Central memory CD8-positive, alpha-beta T cell (primary cell): Measurements from ENCODE around the gene PLSCR3.

Experiments used
- ATAC-seq: fragments of 150-1000 bp; cut with Tn5 transposase; replicated peaks from 2 replicates; pipeline ENCODE4 v1.10.0; 2022; ENCODE audit warnings: mild to moderate bottlenecking, moderate FRiP score, moderate number of reproducible peaks; ENCODE audit not compliant: poor library complexity, severe bottlenecking; ENCODE audit errors: extremely low read depth
- DNase-seq, 2 donors: peaks; one replicate each; pipeline ENCODE4 v3.0.0; 2021; ENCODE audit warnings: low spot score in 2 of 2
- H3K27ac Mint-ChIP-seq: one replicate; pipeline ENCODE4 v1.8.0; 2022; ENCODE audit warnings: low read depth, mild to moderate bottlenecking, moderate library complexity, mixed read lengths
- H3K27me3 Mint-ChIP-seq: one replicate; pipeline ENCODE4 v1.8.0; 2022; ENCODE audit warnings: mixed read lengths
- H3K36me3 Mint-ChIP-seq: one replicate; pipeline ENCODE4 v1.8.0; 2022; ENCODE audit warnings: mild to moderate bottlenecking, moderate library complexity, mixed read lengths; ENCODE audit not compliant: insufficient read depth
- H3K4me1 Mint-ChIP-seq: one replicate; pipeline ENCODE4 v1.8.0; 2022; ENCODE audit warnings: mixed read lengths
- H3K4me3 Mint-ChIP-seq: one replicate; pipeline ENCODE4 v1.8.0; 2022; ENCODE audit warnings: mild to moderate bottlenecking, moderate library complexity, mixed read lengths
- H3K9me3 Mint-ChIP-seq: one replicate; pipeline ENCODE4 v1.8.0; 2022; ENCODE audit warnings: mixed read lengths

PLSCR3 gene

DNA sequence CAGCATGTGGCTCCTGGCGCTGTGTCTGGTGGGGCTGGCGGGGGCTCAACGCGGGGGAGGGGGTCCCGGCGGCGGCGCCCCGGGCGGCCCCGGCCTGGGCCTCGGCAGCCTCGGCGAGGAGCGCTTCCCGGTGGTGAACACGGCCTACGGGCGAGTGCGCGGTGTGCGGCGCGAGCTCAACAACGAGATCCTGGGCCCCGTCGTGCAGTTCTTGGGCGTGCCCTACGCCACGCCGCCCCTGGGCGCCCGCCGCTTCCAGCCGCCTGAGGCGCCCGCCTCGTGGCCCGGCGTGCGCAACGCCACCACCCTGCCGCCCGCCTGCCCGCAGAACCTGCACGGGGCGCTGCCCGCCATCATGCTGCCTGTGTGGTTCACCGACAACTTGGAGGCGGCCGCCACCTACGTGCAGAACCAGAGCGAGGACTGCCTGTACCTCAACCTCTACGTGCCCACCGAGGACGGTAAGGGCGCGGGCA, 14.0 kb upstream of the PLSCR3 start:
- H3K36me3 Mint-ChIP-seq: peaks cover 7% of the 10 kb centered on the region
- H3K9me3 Mint-ChIP-seq: no peaks in the 10 kb centered on the region
- no peak overlapping the region for H3K27ac Mint-ChIP-seq
- H3K27me3 Mint-ChIP-seq: no peaks in the 10 kb centered on the region
- no peak for ATAC-seq
- DNase-seq: no peak
- peak overlapping the region; percentile 14 for H3K4me3 Mint-ChIP-seq
- peaks cover 8% of the 10 kb centered on the region for H3K4me1 Mint-ChIP-seq

GRCh38 chr17:7407485-7408251, 13.3 kb upstream of the PLSCR3 start, which contains the start of gene NLGN2:
Gene NLGN2, plus strand, starts transcription at chr17:7407845. Its CDS starts 411 bp downstream, at chr17:7408256.
- no peak for ATAC-seq
- Mint-ChIP-seq H3K4me3 (peak within 1 kb of the TSS; percentile 14), H3K9me3 (no peaks in the 10 kb centered on the region), H3K36me3 (peaks cover 5% of the 10 kb centered on the region), H3K4me1 (peaks cover 13% of the 10 kb centered on the region), H3K27me3 (no peaks in the 10 kb centered on the region), H3K27ac (no peak within 1 kb of the TSS)
- no peak for DNase-seq

DNA sequence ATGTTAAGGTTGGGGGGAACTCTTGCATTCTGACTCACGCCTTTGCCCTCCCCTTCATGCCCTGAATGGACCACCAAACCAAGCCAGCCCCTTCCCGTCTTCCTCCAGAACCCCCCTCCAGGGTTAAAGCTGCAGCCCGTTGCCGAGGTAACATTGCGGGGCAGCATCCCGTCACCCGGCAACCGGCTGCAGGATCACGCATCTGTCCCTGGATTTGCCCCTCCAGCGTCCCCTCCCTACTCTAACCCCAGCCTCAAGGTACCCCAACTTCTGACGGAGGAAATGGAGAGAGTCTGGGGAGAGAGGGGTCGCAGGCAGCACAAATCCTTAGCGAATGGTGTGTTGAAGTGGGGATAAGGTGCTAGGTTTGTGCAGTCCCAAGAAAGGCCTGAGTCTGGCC, 12.8 kb upstream of the PLSCR3 start:
- no peak overlapping the region for H3K27ac Mint-ChIP-seq
- no peak overlapping the region for H3K4me3 Mint-ChIP-seq

GRCh38 chr17:7406235-7406825, 12.0 kb upstream of the PLSCR3 start:
- no peak overlapping the region for H3K27ac Mint-ChIP-seq
- H3K36me3 Mint-ChIP-seq: peaks cover 5% of the 10 kb centered on the region
- H3K4me3 Mint-ChIP-seq: peak overlapping the region; percentile 93
- no peaks in the 10 kb centered on the region for H3K27me3 Mint-ChIP-seq
- ATAC-seq: no peak
- no peaks in the 10 kb centered on the region for H3K9me3 Mint-ChIP-seq
- H3K4me1 Mint-ChIP-seq: peaks cover 19% of the 10 kb centered on the region
- DNase-seq: no peak

More for the DNA sequence above, 12.8 kb upstream of the PLSCR3 start:
- DNase-seq (no peak), ATAC-seq (no peak)
- H3K27me3 Mint-ChIP-seq: no peaks in the 10 kb centered on the region
- peaks cover 13% of the 10 kb centered on the region for H3K4me1 Mint-ChIP-seq
- peaks cover 5% of the 10 kb centered on the region for H3K36me3 Mint-ChIP-seq
- H3K9me3 Mint-ChIP-seq: no peaks in the 10 kb centered on the region

DNA sequence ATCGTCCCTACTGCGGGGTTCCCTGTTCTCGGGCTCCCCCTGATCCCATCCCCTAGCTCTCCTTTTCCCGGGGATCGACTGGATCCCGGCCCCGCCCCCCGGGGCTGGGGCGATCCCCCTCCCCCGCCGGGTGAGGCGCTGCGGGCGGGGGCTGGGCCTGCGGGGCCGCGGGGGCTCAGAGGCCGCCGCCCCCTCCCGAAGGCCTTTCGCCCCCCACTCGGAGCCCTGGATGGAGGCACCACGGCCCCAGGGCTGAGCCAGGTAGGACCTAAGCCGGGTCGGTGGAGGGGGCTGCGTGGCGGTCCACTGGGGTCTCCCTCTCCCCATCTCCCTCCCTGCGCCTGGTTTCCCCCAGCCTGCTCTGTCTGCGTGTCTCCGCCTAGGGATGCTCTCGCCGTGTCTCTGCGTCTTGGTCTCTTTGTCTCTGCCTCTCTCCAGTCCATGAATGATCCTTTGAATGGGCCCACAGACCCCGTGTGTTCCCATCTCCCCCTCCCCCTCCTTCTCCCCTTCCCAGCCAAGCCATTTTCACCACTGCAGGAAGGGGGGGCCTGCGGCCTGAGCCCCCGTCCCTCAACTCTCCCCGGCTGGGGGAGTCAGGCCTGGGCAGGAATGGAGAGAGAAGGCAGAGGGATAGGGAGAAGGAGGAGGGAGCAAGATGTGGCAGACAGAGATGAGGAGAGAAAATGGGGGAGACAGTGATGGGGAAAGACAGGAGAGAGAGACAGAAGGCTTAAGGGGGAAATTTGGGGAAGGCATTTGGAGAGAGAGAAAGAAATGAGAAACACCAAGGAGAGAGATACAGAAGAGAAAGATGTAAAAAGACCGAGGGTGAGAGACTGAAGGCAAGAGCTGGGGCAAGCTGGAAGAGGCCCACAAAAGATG, 11.3 kb upstream of the PLSCR3 start:
- Mint-ChIP-seq H3K9me3 (no peaks in the 10 kb centered on the region), H3K4me3 (peak overlapping the region; percentile 93), H3K27ac (peak overlapping the region; percentile 78), H3K36me3 (peaks cover 5% of the 10 kb centered on the region), H3K4me1 (peaks cover 19% of the 10 kb centered on the region), H3K27me3 (no peaks in the 10 kb centered on the region)
- ATAC-seq (no peak), DNase-seq (no peak)

DNA sequence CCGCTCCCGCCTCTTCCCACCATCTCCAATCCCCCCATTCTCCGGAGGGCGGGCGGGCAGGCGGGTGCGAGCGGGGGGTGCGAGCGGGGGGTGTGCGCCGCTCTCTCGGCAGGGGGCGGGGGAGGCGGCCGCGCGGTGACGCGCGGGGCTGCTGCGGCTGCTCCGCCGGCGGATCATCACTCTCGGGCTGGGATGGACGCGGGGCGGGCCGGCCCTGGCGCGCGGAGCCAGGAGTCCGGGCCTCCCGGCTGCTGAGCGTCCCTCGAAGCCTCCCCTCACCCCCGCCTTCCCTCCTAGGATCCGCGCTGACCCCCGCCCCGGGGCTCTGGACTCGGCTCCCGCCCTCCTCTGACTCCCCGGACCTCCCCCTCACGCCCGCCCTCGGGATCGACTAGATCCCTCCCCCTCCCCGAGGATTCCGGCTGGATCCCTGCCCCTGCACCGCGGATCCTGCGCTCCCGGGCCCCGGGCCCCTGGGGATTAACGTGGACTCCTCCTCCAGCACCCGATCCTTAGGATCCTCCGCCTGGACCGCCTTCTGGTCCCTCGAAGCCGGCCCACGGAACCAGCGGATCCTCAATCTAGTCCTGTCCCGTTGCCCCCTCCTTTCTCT, 10.5 kb upstream of the PLSCR3 start:
- DNase-seq (no peak), ATAC-seq (peak; percentile 59)
- Mint-ChIP-seq H3K4me3 (peak overlapping the region; percentile 93), H3K27ac (peak overlapping the region; percentile 78), H3K27me3 (no peaks in the 10 kb centered on the region), H3K36me3 (peaks cover 5% of the 10 kb centered on the region), H3K4me1 (peaks cover 19% of the 10 kb centered on the region), H3K9me3 (no peaks in the 10 kb centered on the region)

DNA sequence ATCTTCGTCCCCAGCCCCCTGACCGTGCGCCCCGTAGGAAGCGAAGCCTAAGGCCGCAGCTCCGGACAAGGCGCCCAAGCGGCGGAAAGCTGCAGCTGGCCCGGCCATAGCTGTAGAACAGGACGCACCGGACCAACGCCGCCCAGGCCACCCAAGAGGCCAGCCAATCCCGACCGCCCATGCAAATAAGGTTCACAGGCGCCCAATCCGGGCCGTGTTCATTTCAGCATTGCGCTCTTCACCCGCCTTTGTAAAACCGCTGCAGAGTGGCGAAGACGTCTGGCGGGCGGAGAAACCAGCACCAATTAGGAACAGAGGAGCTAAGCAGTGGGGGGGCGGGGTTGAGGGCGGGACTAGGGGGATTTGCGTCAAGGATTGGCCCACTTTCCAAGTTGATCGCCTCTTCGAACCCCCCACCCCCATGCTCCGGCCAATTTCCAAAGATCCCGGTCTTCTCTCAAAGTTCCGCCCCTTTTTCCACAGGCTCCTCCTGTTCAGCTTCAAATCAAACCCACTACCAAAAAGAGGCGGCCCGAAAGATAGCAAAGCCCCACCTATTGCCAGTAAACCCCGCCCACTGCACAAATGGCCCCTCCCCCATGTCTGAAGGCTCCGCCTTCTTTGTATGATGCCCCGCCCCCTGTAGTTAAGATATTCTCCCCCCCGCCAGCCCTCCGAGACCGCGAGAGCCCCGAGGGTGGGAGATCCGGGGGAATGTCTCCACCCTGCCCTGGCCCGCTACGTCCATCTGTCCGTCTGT, 9.8 kb upstream of the PLSCR3 start, which contains the start of gene TMEM256:
Gene TMEM256 (minus strand): TSS at position 121 of the 760 bp plus-strand sequence. CDS start 13 bp downstream, at position 108.
- ATAC-seq (peak; percentile 96), DNase-seq (peak; percentile 82 to 90)
- no peaks in the 10 kb centered on the region for H3K9me3 Mint-ChIP-seq
- H3K36me3 Mint-ChIP-seq: peaks cover 5% of the 10 kb centered on the region
- H3K27ac Mint-ChIP-seq: peak within 1 kb of the TSS; percentile 78
- H3K27me3 Mint-ChIP-seq: no peaks in the 10 kb centered on the region
- H3K4me3 Mint-ChIP-seq: peak within 1 kb of the TSS; percentile 93
- peaks cover 19% of the 10 kb centered on the region for H3K4me1 Mint-ChIP-seq

- Mint-ChIP-seq H3K4me3 (peak overlapping the region; percentile 93), H3K4me1 (peaks cover 19% of the 10 kb centered on the region), H3K36me3 (peaks cover 5% of the 10 kb centered on the region), H3K9me3 (no peaks in the 10 kb centered on the region), H3K27ac (peak overlapping the region; percentile 78), H3K27me3 (no peaks in the 10 kb centered on the region)
- ATAC-seq (peak; percentile 7), DNase-seq (no peak)
Observed at GRCh38 chr17:7403727-7403976, 9.3 kb upstream of the PLSCR3 start.

DNA sequence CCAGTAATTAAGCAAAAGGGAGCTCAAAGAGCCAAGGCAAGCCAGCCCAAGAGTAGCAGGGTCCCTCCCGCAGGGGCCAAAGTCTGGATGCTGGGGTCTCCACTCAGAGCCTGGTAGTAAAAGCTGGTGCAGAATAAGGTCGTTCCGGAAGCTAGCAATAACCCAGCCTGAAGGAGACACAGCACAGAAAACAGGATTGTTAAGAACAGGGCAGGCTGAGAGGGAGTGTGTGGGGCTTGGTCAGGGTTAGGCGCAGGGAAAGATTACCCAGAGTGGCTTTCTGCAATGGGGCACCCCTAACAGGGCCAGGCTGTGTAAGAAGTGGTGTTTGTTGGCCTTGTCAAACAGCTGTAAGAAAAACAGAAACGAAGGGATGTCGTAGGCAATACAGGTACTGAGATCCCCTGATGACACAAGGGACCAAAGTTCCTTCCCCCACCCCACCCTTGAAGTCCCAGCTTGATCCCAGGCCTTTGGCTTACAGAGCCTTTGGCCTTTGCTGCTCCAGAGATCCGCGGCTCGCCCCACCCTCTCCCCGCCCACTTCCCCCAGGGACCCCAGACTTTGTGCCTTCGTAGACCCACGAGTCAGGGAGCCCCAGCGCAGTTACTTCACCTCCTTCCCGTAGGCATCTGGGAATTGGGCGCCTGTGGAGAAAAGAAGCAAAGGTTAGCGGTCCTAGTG, 8.9 kb upstream of the PLSCR3 start:
- Mint-ChIP-seq H3K4me3 (peak overlapping the region; percentile 93), H3K27ac (peak overlapping the region; percentile 78), H3K36me3 (peaks cover 5% of the 10 kb centered on the region), H3K9me3 (no peaks in the 10 kb centered on the region), H3K4me1 (peaks cover 19% of the 10 kb centered on the region), H3K27me3 (no peaks in the 10 kb centered on the region)
- ATAC-seq (no peak), DNase-seq (no peak)

DNA sequence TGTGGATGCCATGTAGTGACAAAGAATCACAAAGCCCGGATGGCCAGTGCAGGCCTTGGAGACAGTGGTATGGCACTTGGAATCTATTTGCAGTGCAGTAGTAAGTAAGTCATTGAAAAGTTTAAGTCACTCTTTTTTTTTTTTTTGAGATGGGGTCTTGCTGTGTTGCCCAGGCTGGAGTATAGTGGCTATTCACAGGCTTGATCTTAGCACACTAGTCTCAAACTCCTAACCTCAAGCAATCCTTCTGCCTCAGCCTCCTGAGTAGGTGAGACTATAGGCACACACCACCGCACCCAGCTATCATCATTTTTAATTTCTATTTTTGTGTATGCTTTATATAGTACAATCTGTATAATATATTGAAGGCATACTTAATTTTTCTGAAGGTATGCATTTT, 4.3 kb upstream of the PLSCR3 start:
- no peaks in the 10 kb centered on the region for H3K27me3 Mint-ChIP-seq
- peaks cover 23% of the 10 kb centered on the region for H3K4me1 Mint-ChIP-seq
- DNase-seq (no peak), ATAC-seq (no peak)
- no peak overlapping the region for H3K27ac Mint-ChIP-seq
- no peaks in the 10 kb centered on the region for H3K9me3 Mint-ChIP-seq
- H3K36me3 Mint-ChIP-seq: peaks cover 2% of the 10 kb centered on the region
- H3K4me3 Mint-ChIP-seq: no peak overlapping the region

DNA sequence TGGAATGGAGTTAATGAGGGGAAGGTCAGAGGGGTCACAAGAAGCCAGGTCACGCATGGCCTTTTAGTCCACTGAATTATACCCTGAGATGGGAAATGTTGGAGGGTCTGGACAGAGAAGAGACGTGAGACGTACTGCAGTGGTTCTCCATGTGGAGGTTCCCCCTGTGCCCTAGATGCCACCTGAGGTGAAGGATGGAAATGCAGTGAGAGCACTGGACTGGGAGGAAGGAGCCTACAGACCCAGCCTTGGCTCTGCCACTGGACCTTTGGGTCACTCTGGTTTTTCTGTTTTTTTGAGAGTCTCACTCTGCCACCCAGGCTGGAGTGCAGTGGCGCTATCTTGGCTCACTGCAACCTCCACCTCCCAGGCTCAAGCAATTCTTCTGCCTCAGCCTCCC, 1.8 kb upstream of the PLSCR3 start:
- Mint-ChIP-seq H3K4me1 (peaks cover 22% of the 10 kb centered on the region), H3K4me3 (peak overlapping the region; percentile 9), H3K27me3 (no peaks in the 10 kb centered on the region), H3K9me3 (no peaks in the 10 kb centered on the region), H3K27ac (no peak overlapping the region), H3K36me3 (peaks cover 3% of the 10 kb centered on the region)
- no peak for DNase-seq
- ATAC-seq: no peak
